ENCODE results near the gene CHRNB2.

CHRNB2 gene

DNA sequence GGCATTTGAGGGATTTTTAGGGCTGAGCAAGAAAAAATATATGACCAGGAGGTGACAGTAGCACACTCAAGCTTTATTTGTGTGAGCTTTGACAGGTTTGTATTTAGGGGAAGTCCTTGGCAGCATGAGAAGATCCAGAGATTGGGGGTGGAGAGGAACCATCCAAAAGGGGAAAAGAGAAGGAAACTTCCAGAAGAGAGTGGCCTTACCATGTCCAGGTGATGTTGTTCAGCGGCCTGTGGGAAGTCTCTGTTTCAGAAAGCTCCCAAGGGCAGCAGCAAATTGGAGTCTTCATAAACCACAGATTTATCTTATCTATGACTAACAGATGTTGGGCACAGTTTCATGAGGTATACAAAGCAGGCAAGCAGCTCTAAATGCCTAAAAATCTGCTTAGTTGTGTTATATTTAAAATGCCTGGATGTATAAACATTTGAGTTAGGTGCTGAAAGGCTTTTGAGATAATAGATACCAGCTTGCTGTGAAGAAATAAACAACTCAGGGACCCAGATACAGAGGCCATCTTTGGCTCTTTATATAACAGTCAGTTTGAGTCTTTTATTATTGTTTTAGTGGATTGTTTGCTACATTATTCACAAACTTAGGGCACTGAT, 61.6 kb downstream of the CHRNB2 start:
- in situ Hi-C loops (cut with MboI; ENCODE audit: low sequenced_read_pairs), result no loop called here

All from HL-60/S4 treated with phorbol 12-myristate 13-acetate at 8.2 ng/mL for 4 days and 3 days (cell line).